A549 (cell line): ENCODE results near the gene GSG1L.

Source experiments
- NFE2L2 ChIP-seq: fragments of 150-350 bp; conservative IDR thresholded peaks from 2 replicates; pipeline ENCODE4 v1.6.1; 2014; ENCODE audit warnings: low read length
- PHF8 ChIP-seq: fragments of 200-600 bp; sonication (generic); IDR thresholded peaks from 2 replicates; pipeline ENCODE4 v1.6.1; 2016; ENCODE audit warnings: low read depth, mild to moderate bottlenecking, antibody characterized with exemption, moderate library complexity, borderline replicate concordance
- POLR2A ChIP-seq: IDR thresholded peaks from 2 replicates; pipeline ENCODE4 v1.6.1; 2012; ENCODE audit warnings: mild to moderate bottlenecking, low read length
- RAD21 ChIP-seq, 2 experiments: fragments of >200 bp in 1 of 2; sonication (Bioruptor Twin) in 1 of 2; formaldehyde crosslinking in 1 of 2; IDR thresholded peaks in 1 of 2; conservative IDR thresholded peaks in 1 of 2; 2 replicates in 1 of 2; 3 replicates in 1 of 2; pipeline ENCODE4 v1.6.1; 2012 to 2018; ENCODE audit warnings: inconsistent platforms in 1 of 2
- TF ChIP-seq, protein P1 (sequence below): fragments of 200-600 bp; sonication (generic); IDR thresholded peaks from 2 replicates; pipeline ENCODE4 v1.6.1; 2016; ENCODE audit warnings: antibody characterized with exemption, mild to moderate bottlenecking, moderate library complexity
- TF ChIP-seq, protein P2 (sequence below): fragments of >200 bp; sonication (Bioruptor Twin); formaldehyde crosslinking; IDR thresholded peaks from 3 replicates; pipeline ENCODE4 v1.5.1; 2016

DNA sequence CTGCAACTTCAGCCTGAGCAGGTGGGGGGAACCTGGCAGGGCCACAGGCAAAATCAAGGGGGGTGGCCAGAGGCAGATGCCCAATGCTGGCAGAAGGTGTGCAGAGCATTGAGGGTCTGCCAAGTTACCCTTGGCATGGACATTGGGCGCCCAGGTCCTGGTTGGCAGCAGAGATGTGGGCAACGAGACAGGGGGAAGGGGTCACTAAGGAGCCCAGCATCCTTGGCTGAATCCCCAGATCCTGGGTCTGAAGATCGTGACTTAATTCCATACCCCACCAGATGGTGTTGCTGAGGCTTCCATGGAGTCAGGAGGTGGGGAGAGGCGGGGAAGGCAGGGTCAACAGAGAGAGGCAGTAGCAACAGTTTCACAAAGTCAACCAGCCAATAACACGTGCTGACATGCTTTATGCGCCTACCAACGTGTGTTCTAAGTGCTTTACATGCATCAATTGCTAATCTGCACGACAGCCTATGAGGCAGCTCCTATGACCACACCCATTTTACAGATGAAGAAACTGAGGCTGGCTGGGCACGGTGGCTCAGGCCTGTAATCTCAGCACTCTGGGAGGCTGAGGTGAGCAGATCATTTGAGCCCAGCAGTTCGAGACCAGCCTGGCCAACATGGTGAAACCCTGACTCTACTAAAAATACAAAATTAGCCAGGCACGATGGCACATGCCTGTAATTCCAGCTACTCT lies 83.3 kb downstream of the GSG1L start:
- no peak for TF ChIP-seq RAD21 (conservative IDR thresholded peaks at IDR 0.05 in 1 of 2, IDR thresholded peaks at IDR 0.05 in 1 of 2)
- TF ChIP-seq NFE2L2: no peak
- TF ChIP-seq, protein P1, sequence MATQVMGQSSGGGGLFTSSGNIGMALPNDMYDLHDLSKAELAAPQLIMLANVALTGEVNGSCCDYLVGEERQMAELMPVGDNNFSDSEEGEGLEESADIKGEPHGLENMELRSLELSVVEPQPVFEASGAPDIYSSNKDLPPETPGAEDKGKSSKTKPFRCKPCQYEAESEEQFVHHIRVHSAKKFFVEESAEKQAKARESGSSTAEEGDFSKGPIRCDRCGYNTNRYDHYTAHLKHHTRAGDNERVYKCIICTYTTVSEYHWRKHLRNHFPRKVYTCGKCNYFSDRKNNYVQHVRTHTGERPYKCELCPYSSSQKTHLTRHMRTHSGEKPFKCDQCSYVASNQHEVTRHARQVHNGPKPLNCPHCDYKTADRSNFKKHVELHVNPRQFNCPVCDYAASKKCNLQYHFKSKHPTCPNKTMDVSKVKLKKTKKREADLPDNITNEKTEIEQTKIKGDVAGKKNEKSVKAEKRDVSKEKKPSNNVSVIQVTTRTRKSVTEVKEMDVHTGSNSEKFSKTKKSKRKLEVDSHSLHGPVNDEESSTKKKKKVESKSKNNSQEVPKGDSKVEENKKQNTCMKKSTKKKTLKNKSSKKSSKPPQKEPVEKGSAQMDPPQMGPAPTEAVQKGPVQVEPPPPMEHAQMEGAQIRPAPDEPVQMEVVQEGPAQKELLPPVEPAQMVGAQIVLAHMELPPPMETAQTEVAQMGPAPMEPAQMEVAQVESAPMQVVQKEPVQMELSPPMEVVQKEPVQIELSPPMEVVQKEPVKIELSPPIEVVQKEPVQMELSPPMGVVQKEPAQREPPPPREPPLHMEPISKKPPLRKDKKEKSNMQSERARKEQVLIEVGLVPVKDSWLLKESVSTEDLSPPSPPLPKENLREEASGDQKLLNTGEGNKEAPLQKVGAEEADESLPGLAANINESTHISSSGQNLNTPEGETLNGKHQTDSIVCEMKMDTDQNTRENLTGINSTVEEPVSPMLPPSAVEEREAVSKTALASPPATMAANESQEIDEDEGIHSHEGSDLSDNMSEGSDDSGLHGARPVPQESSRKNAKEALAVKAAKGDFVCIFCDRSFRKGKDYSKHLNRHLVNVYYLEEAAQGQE: no peak
- no peak for TF ChIP-seq POLR2A
- TF ChIP-seq PHF8: no peak
- TF ChIP-seq, protein P2, sequence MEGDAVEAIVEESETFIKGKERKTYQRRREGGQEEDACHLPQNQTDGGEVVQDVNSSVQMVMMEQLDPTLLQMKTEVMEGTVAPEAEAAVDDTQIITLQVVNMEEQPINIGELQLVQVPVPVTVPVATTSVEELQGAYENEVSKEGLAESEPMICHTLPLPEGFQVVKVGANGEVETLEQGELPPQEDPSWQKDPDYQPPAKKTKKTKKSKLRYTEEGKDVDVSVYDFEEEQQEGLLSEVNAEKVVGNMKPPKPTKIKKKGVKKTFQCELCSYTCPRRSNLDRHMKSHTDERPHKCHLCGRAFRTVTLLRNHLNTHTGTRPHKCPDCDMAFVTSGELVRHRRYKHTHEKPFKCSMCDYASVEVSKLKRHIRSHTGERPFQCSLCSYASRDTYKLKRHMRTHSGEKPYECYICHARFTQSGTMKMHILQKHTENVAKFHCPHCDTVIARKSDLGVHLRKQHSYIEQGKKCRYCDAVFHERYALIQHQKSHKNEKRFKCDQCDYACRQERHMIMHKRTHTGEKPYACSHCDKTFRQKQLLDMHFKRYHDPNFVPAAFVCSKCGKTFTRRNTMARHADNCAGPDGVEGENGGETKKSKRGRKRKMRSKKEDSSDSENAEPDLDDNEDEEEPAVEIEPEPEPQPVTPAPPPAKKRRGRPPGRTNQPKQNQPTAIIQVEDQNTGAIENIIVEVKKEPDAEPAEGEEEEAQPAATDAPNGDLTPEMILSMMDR: no peak
